DOHH2 (cell line): ENCODE data around the gene FRMPD4.

ENCODE experiments used
- CTCF ChIP-seq: fragments of 200-600 bp; sonication (generic); IDR thresholded peaks from one replicate; pipeline ENCODE4 v1.5.1; 2014; ENCODE audit warnings: antibody characterized with exemption, mild to moderate bottlenecking, low read depth, low read length; ENCODE audit not compliant: poor library complexity, severe bottlenecking
- EZH2phosphoT487 ChIP-seq: fragments of 200-600 bp; sonication (generic); IDR thresholded peaks from 2 replicates; pipeline ENCODE4 v1.6.1; 2017; ENCODE audit warnings: borderline replicate concordance, mild to moderate bottlenecking, antibody characterized with exemption, low read length, moderate library complexity, mixed read lengths

- no peak for TF ChIP-seq CTCF
- TF ChIP-seq EZH2phosphoT487: no peak
These were observed 21.5 kb downstream of the FRMPD4 start for GRCh38 chrX:12159799-12160198.
